H9 (cell line): ENCODE measurements around the gene GPRIN1. TPM values are rescaled to one million over a fixed set of nuclear protein-coding genes. Genes with fewer than 3 reads are reported as not detected.

Experiments
- DNase-seq: peaks from one replicate; pipeline ENCODE4 v3.0.0-alpha.2; 2017
- H2AFZ ChIP-seq: one replicate; pipeline ENCODE4 v1.6.1; 2013; ENCODE audit warnings: mild to moderate bottlenecking, low read length, control low read depth, moderate library complexity
- H2AK5ac ChIP-seq: 2 replicates; pipeline ENCODE4 v1.6.1; 2013; ENCODE audit warnings: low read length, control low read depth, mixed read lengths; ENCODE audit not compliant: insufficient read length
- H2BK120ac ChIP-seq: one replicate; pipeline ENCODE4 v1.6.1; 2013; ENCODE audit warnings: low read depth, mild to moderate bottlenecking, low read length, control low read depth, inconsistent platforms; ENCODE audit not compliant: poor library complexity, severe bottlenecking
- H2BK12ac ChIP-seq: 2 replicates; pipeline ENCODE4 v1.6.1; 2013; ENCODE audit warnings: low read length, control low read depth, mixed read lengths, low read depth; ENCODE audit not compliant: insufficient read length
- H2BK15ac ChIP-seq: 2 replicates; pipeline ENCODE4 v1.6.1; 2013; ENCODE audit warnings: low read depth, low read length, control low read depth
- H2BK20ac ChIP-seq: one replicate; pipeline ENCODE4 v1.6.1; 2013; ENCODE audit warnings: low read depth, mild to moderate bottlenecking, low read length, control low read depth, inconsistent platforms; ENCODE audit not compliant: poor library complexity, severe bottlenecking
- H2BK5ac ChIP-seq: 2 replicates; pipeline ENCODE4 v1.6.1; 2013; ENCODE audit warnings: low read length, control low read depth, mixed read lengths; ENCODE audit not compliant: insufficient read length
- H3K14ac ChIP-seq: 2 replicates; pipeline ENCODE4 v1.6.1; 2013; ENCODE audit warnings: low read length, control low read depth; ENCODE audit not compliant: insufficient read depth
- H3K18ac ChIP-seq: 2 replicates; pipeline ENCODE4 v1.6.1; 2013; ENCODE audit warnings: low read depth, mild to moderate bottlenecking, mixed read lengths, low read length, control low read depth; ENCODE audit not compliant: insufficient read length
- H3K23ac ChIP-seq: 2 replicates; pipeline ENCODE4 v1.6.1; 2013; ENCODE audit warnings: low read length, control low read depth, mixed read lengths, low read depth; ENCODE audit not compliant: insufficient read length
- H3K23me2 ChIP-seq: 2 replicates; pipeline ENCODE4 v1.6.1; 2013; ENCODE audit warnings: low read depth, mild to moderate bottlenecking, mixed read lengths, low read length, control low read depth; ENCODE audit not compliant: insufficient read length, poor library complexity, severe bottlenecking
- H3K27ac ChIP-seq: 2 replicates; pipeline ENCODE4 v1.5.1; 2013; ENCODE audit warnings: low read length, control low read depth, mixed read lengths, low read depth; ENCODE audit not compliant: insufficient read length
- H3K27me3 ChIP-seq: 2 replicates; pipeline ENCODE4 v1.6.1; 2013; ENCODE audit warnings: low read length, control low read depth, inconsistent platforms; ENCODE audit not compliant: insufficient read depth
- H3K4ac ChIP-seq: 2 replicates; pipeline ENCODE4 v1.6.1; 2013; ENCODE audit warnings: low read depth, mild to moderate bottlenecking, control low read depth, inconsistent platforms, low read length, moderate library complexity
- H3K4me1 ChIP-seq: 2 replicates; pipeline ENCODE4 v1.6.1; 2013; ENCODE audit warnings: low read length, control low read depth, inconsistent platforms; ENCODE audit not compliant: insufficient read depth
- H3K4me2 ChIP-seq: 2 replicates; pipeline ENCODE4 v1.6.1; 2013; ENCODE audit warnings: low read length, control low read depth, mixed read lengths; ENCODE audit not compliant: insufficient read length, insufficient read depth
- H3K56ac ChIP-seq: 2 replicates; pipeline ENCODE4 v1.6.1; 2013; ENCODE audit warnings: low read depth, mild to moderate bottlenecking, mixed read lengths, low read length, control low read depth; ENCODE audit not compliant: insufficient read length
- H3K79me1 ChIP-seq: 2 replicates; pipeline ENCODE4 v1.6.1; 2013; ENCODE audit warnings: low read depth, mild to moderate bottlenecking, moderate library complexity, low read length, control low read depth, inconsistent platforms; ENCODE audit not compliant: insufficient read depth, poor library complexity, severe bottlenecking
- H3K79me2 ChIP-seq: 2 replicates; pipeline ENCODE4 v1.6.1; 2013; ENCODE audit warnings: low read length, control low read depth, inconsistent platforms; ENCODE audit not compliant: insufficient read depth
- H3K9ac ChIP-seq: 2 replicates; pipeline ENCODE4 v1.6.1; 2013; ENCODE audit warnings: low read length, control low read depth, mixed read lengths; ENCODE audit not compliant: insufficient read length; ENCODE audit errors: extremely low read depth
- H3K9me3 ChIP-seq: one replicate; pipeline ENCODE4 v1.6.1; 2013; ENCODE audit warnings: low read depth, low read length, inconsistent platforms; ENCODE audit not compliant: control insufficient read depth
- H3T11ph ChIP-seq: one replicate; pipeline ENCODE4 v1.6.1; 2013; ENCODE audit warnings: mild to moderate bottlenecking, low read length, control low read depth, inconsistent platforms
- H4K20me1 ChIP-seq: one replicate; pipeline ENCODE4 v1.6.1; 2013; ENCODE audit not compliant: control insufficient read depth, insufficient read length, insufficient read depth
- H4K5ac ChIP-seq: 2 replicates; pipeline ENCODE4 v1.6.1; 2013; ENCODE audit warnings: low read depth, mild to moderate bottlenecking, mixed read lengths, low read length, control low read depth; ENCODE audit not compliant: insufficient read length
- H4K8ac ChIP-seq: replicated peaks from 2 replicates; pipeline ENCODE4 v1.6.1; 2013; ENCODE audit warnings: low read length, control low read depth, mixed read lengths, low read depth; ENCODE audit not compliant: insufficient read length
- H4K91ac ChIP-seq: 2 replicates; pipeline ENCODE4 v1.6.1; 2013; ENCODE audit warnings: low read depth, mild to moderate bottlenecking, moderate library complexity, mixed read lengths, low read length, control low read depth; ENCODE audit not compliant: insufficient read length
- H3K27ac Mint-ChIP-seq, 3 experiments: 2 replicates in 2 of 3; 3 replicates in 1 of 3; pipeline ENCODE4 v1.8.0; 2020 to 2021; ENCODE audit warnings: mixed read lengths in 3 of 3, mild to moderate bottlenecking in 1 of 3, moderate library complexity in 1 of 3
- H3K27me3 Mint-ChIP-seq: 2 replicates; pipeline ENCODE4 v1.8.0; 2021; ENCODE audit warnings: low read depth, mild to moderate bottlenecking, moderate library complexity, mixed read lengths
- H3K36me3 Mint-ChIP-seq, 3 experiments: 2 replicates in 2 of 3; 3 replicates in 1 of 3; pipeline ENCODE4 v1.8.0; 2020 to 2021; ENCODE audit warnings: low read depth in 3 of 3, mixed read lengths in 3 of 3; ENCODE audit not compliant: insufficient read depth in 1 of 3
- H3K4me1 Mint-ChIP-seq, 2 experiments: 2 replicates each; pipeline ENCODE4 v1.8.0; 2020; ENCODE audit warnings: mixed read lengths in 2 of 2
- H3K4me3 Mint-ChIP-seq, 2 experiments: 2 replicates in 1 of 2; 3 replicates in 1 of 2; pipeline ENCODE4 v1.8.0; 2020 to 2021; ENCODE audit warnings: mild to moderate bottlenecking in 2 of 2, mixed read lengths in 2 of 2, moderate library complexity in 1 of 2
- H3K9me3 Mint-ChIP-seq, 2 experiments: 2 replicates in 1 of 2; 3 replicates in 1 of 2; pipeline ENCODE4 v1.8.0; 2020; ENCODE audit warnings: mild to moderate bottlenecking in 2 of 2, mixed read lengths in 2 of 2, moderate library complexity in 1 of 2
- WGBS: extraction: QIAGEN DNeasy Blood & Tissue Kit; methylation state at CpG from one replicate; pipeline ENCODE4 v1.1.7; 2013; ENCODE audit warnings: missing lambda C conversion rate, low lambda C conversion rate, mixed read lengths; ENCODE audit not compliant: insufficient read length; ENCODE audit errors: extremely low coverage; 5-methylcytosine and 5-hydroxymethylcytosine counted together
- total RNA-seq: library from RNA; stranded (reverse); gene quantifications from 2 replicates; pipeline ENCODE4 v1.2.1, GENCODE V29; 2021
- TF ChIP-seq, protein P1 (sequence below): fragments of 200-600 bp; sonication (generic); conservative IDR thresholded peaks from 3 replicates; pipeline ENCODE4 v1.8.0; 2021; ENCODE audit warnings: antibody characterized with exemption, mild to moderate bottlenecking

GPRIN1 gene
- total RNA-seq, 1 experiment from 2014 or later, result 10.8 TPM

GRCh38 chr5:176652136-176652535 is 42.2 kb upstream of the GPRIN1 start:
- Histone ChIP-seq H3K9me3 (no peaks in the 10 kb centered on the region), H3K14ac (no peak overlapping the region), H4K8ac (no peak overlapping the region), H3K9ac (no peak overlapping the region), H3K4ac (no peak overlapping the region), H2BK20ac (no peak overlapping the region), H3K4me1 (peaks cover 2% of the 10 kb centered on the region; the same call in 1 of the 2 replicates), H3K79me1 (peaks cover 8% of the 10 kb centered on the region), H3K23ac (no peak overlapping the region), H3T11ph (no peak overlapping the region), H4K91ac (no peak overlapping the region), H2BK12ac (no peak overlapping the region), H4K5ac (no peak overlapping the region), H2AFZ (no peak overlapping the region), H3K4me2 (no peak overlapping the region), H2AK5ac (no peak overlapping the region), H2BK5ac (no peak overlapping the region), H3K56ac (no peak overlapping the region), H2BK15ac (no peak overlapping the region), H3K27ac (no peak overlapping the region), H3K27me3 (no peaks in the 10 kb centered on the region), H2BK120ac (no peak overlapping the region), H4K20me1 (no peaks in the 10 kb centered on the region), H3K79me2 (no peaks in the 10 kb centered on the region; the same call in 1 of the 2 replicates), H3K23me2 (peaks cover 10% of the 10 kb centered on the region), H3K18ac (no peak overlapping the region)
- Mint-ChIP-seq H3K36me3 (peaks cover 5 to 31% (median 22%) of the 10 kb centered on the region in 3 experiments; a peak in 6 of 7 replicates), H3K27ac (peak overlapping the region in 1 of 3 experiments; percentile 76; a peak in 1 of 7 replicates), H3K27me3 (no peaks in the 10 kb centered on the region; the same call in 1 of the 2 replicates), H3K9me3 (no peaks in the 10 kb centered on the region; a peak in 1 of 5 replicates), H3K4me1 (peaks cover 27 to 36% of the 10 kb centered on the region in 2 experiments), H3K4me3 (no peak overlapping the region)
- TF ChIP-seq, protein P1, sequence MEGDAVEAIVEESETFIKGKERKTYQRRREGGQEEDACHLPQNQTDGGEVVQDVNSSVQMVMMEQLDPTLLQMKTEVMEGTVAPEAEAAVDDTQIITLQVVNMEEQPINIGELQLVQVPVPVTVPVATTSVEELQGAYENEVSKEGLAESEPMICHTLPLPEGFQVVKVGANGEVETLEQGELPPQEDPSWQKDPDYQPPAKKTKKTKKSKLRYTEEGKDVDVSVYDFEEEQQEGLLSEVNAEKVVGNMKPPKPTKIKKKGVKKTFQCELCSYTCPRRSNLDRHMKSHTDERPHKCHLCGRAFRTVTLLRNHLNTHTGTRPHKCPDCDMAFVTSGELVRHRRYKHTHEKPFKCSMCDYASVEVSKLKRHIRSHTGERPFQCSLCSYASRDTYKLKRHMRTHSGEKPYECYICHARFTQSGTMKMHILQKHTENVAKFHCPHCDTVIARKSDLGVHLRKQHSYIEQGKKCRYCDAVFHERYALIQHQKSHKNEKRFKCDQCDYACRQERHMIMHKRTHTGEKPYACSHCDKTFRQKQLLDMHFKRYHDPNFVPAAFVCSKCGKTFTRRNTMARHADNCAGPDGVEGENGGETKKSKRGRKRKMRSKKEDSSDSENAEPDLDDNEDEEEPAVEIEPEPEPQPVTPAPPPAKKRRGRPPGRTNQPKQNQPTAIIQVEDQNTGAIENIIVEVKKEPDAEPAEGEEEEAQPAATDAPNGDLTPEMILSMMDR, result no peak
- no CpG with 5 or more reads among the region's 8 CpGs for WGBS
- peak; percentile 58 for DNase-seq
